Mesendoderm (in vitro differentiated cells): ENCODE data around the gene DYRK1A.

Experiments
- DNase-seq: peaks from one replicate; pipeline ENCODE4 v3.0.0; 2013
- H2AK5ac ChIP-seq: 2 replicates; pipeline ENCODE4 v1.6.1; 2013; ENCODE audit warnings: low read length, inconsistent platforms
- H2BK120ac ChIP-seq: 2 replicates; pipeline ENCODE4 v1.6.1; 2013; ENCODE audit warnings: low read depth, mild to moderate bottlenecking, low read length, moderate library complexity, mixed read lengths
- H2BK15ac ChIP-seq: replicated peaks from 2 replicates; pipeline ENCODE4 v1.6.1; 2013; ENCODE audit warnings: low read depth, mild to moderate bottlenecking, moderate library complexity
- H2BK5ac ChIP-seq: 2 replicates; pipeline ENCODE4 v1.6.1; 2013; ENCODE audit warnings: low read length, inconsistent platforms
- H3K18ac ChIP-seq: 2 replicates; pipeline ENCODE4 v1.6.1; 2013; ENCODE audit warnings: mild to moderate bottlenecking, low read length, mixed read lengths
- H3K23ac ChIP-seq: one replicate; pipeline ENCODE4 v1.6.1; 2013; ENCODE audit warnings: low read length
- H3K27ac ChIP-seq: 2 replicates; pipeline ENCODE4 v1.5.1; 2013; ENCODE audit warnings: low read depth, mild to moderate bottlenecking, inconsistent platforms, low read length, moderate library complexity
- H3K27me3 ChIP-seq: 2 replicates; pipeline ENCODE4 v1.6.1; 2013; ENCODE audit warnings: low read length, control low read depth, mild to moderate bottlenecking, inconsistent platforms; ENCODE audit not compliant: insufficient read depth, poor library complexity
- H3K36me3 ChIP-seq: 2 replicates; pipeline ENCODE4 v1.6.1; 2013; ENCODE audit warnings: low read length, inconsistent platforms; ENCODE audit not compliant: control insufficient read depth, insufficient read depth
- H3K4ac ChIP-seq: one replicate; pipeline ENCODE4 v1.6.1; 2013; ENCODE audit warnings: low read depth, mild to moderate bottlenecking, low read length, moderate library complexity
- H3K4me1 ChIP-seq: 2 replicates; pipeline ENCODE4 v1.6.1; 2013; ENCODE audit warnings: low read depth, low read length, inconsistent platforms; ENCODE audit not compliant: control insufficient read depth
- H3K4me2 ChIP-seq: 2 replicates; pipeline ENCODE4 v1.6.1; 2013; ENCODE audit warnings: low read length
- H3K4me3 ChIP-seq: 2 replicates; pipeline ENCODE4 v1.5.1; 2013; ENCODE audit warnings: mild to moderate bottlenecking, low read length
- H3K56ac ChIP-seq: one replicate; pipeline ENCODE4 v1.6.1; 2013; ENCODE audit warnings: low read length
- H3K79me1 ChIP-seq: 2 replicates; pipeline ENCODE4 v1.6.1; 2013; ENCODE audit warnings: low read length, inconsistent platforms
- H3K79me2 ChIP-seq: 2 replicates; pipeline ENCODE4 v1.6.1; 2013; ENCODE audit warnings: mild to moderate bottlenecking, low read length; ENCODE audit not compliant: control insufficient read depth, insufficient read depth
- H3K9ac ChIP-seq: 2 replicates; pipeline ENCODE4 v1.6.1; 2013; ENCODE audit warnings: low read length, inconsistent platforms
- H4K5ac ChIP-seq: one replicate; pipeline ENCODE4 v1.6.1; 2013; ENCODE audit warnings: low read length
- H4K8ac ChIP-seq: one replicate; pipeline ENCODE4 v1.6.1; 2013; ENCODE audit warnings: low read depth, mild to moderate bottlenecking, control low read depth, low read length, moderate library complexity
- WGBS: extraction: QIAGEN DNeasy Blood & Tissue Kit; methylation state at CpG from one replicate; pipeline ENCODE4 v1.1.7; 2013; ENCODE audit warnings: low lambda C conversion rate, missing lambda C conversion rate; ENCODE audit not compliant: insufficient coverage; ENCODE audit errors: extremely low coverage; 5-methylcytosine and 5-hydroxymethylcytosine counted together

DYRK1A gene

DNA sequence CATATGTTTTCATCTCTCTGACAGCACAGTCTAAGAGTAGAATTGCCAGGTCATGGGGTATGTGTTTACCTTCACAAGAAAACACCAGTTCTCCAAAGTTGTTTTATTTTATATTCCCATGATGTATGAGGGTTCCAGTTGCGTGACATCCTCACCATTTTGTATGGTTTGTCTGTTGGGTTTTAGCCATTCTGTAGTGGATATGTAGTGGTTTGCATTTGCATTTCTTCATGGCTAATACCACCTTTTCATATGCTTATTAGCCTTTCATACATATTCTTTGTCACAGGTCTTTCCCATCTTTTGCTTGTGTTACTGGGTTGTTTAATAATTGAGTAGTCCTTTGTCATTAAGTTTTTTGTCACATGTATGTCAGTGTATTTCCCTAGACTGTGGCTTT is 132.1 kb downstream of the DYRK1A start:
- peaks cover 7% of the 10 kb centered on the region for H3K79me1 ChIP-seq
- peaks cover 4% of the 10 kb centered on the region for H3K79me2 ChIP-seq
- H3K4me3 ChIP-seq: no peak overlapping the region
- H3K9ac ChIP-seq: no peak overlapping the region
- no peak overlapping the region for H3K4ac ChIP-seq
- no peak overlapping the region for H2BK5ac ChIP-seq
- H4K5ac ChIP-seq: no peak overlapping the region
- no peak overlapping the region for H3K18ac ChIP-seq
- no peaks in the 10 kb centered on the region for H3K27me3 ChIP-seq
- no peak overlapping the region for H3K27ac ChIP-seq
- H3K56ac ChIP-seq: no peak overlapping the region
- H4K8ac ChIP-seq: no peak overlapping the region
- no CpG with 5 or more reads among the region's 1 CpG for WGBS
- DNase-seq: no peak
- H3K4me1 ChIP-seq: no peaks in the 10 kb centered on the region
- no peak overlapping the region for H2BK15ac ChIP-seq
- no peak overlapping the region for H3K23ac ChIP-seq
- no peaks in the 10 kb centered on the region for H3K36me3 ChIP-seq
- H2AK5ac ChIP-seq: no peak overlapping the region
- no peak overlapping the region for H2BK120ac ChIP-seq
- H3K4me2 ChIP-seq: no peak overlapping the region

DNA sequence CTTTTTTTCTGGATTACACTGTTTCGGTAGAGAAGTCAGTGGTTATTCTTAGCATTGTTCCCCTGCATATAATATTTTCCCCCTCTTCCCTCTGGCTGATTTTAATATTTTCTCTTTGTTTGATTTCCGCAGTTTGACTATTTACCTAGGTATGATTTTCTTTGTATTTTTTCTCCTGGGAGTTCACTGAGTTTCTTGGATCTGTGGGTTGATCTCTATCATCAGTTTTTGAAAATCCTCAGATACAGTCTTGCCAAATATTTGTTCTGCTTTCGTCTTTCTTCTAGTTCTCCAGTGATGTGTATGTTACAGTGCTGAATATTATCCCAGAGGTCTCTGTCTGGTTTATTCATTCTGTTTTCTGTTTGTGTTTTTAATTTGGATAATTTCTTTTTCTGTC is 136.4 kb downstream of the DYRK1A start:
- no peak overlapping the region for H4K5ac ChIP-seq
- no peak overlapping the region for H2BK5ac ChIP-seq
- no peak overlapping the region for H3K18ac ChIP-seq
- H3K79me2 ChIP-seq: peaks cover 4% of the 10 kb centered on the region
- H3K23ac ChIP-seq: no peak overlapping the region
- no peak overlapping the region for H2BK15ac ChIP-seq
- H3K4me2 ChIP-seq: no peak overlapping the region
- no peak overlapping the region for H2BK120ac ChIP-seq
- H3K9ac ChIP-seq: no peak overlapping the region
- H3K4ac ChIP-seq: no peak overlapping the region
- no peak overlapping the region for H3K27ac ChIP-seq
- no peak overlapping the region for H4K8ac ChIP-seq
- H3K4me3 ChIP-seq: no peak overlapping the region
- no peak overlapping the region for H2AK5ac ChIP-seq
- no CpG with 5 or more reads among the region's 3 CpGs for WGBS
- DNase-seq: no peak
- no peak overlapping the region for H3K56ac ChIP-seq
- no peaks in the 10 kb centered on the region for H3K27me3 ChIP-seq
- peaks cover 2% of the 10 kb centered on the region for H3K36me3 ChIP-seq
- peaks cover 7% of the 10 kb centered on the region for H3K79me1 ChIP-seq
- no peaks in the 10 kb centered on the region for H3K4me1 ChIP-seq

GRCh38 chr21:37503848-37504467 is 137.4 kb downstream of the DYRK1A start:
- no peak overlapping the region for H3K56ac ChIP-seq
- no peak overlapping the region for H3K27ac ChIP-seq
- H3K23ac ChIP-seq: no peak overlapping the region
- no peak overlapping the region for H3K9ac ChIP-seq
- no CpG with 5 or more reads among the region's 5 CpGs for WGBS
- H2AK5ac ChIP-seq: no peak overlapping the region
- no peak overlapping the region for H4K5ac ChIP-seq
- H3K18ac ChIP-seq: no peak overlapping the region
- no peaks in the 10 kb centered on the region for H3K27me3 ChIP-seq
- H3K79me1 ChIP-seq: peaks cover 5% of the 10 kb centered on the region
- H2BK120ac ChIP-seq: no peak overlapping the region
- H2BK15ac ChIP-seq: no peak overlapping the region
- H3K4me2 ChIP-seq: no peak overlapping the region
- no peaks in the 10 kb centered on the region for H3K4me1 ChIP-seq
- peaks cover 4% of the 10 kb centered on the region for H3K79me2 ChIP-seq
- DNase-seq: peak; percentile 25
- H3K4ac ChIP-seq: no peak overlapping the region
- H4K8ac ChIP-seq: no peak overlapping the region
- H3K4me3 ChIP-seq: no peak overlapping the region
- H3K36me3 ChIP-seq: peaks cover 2% of the 10 kb centered on the region
- no peak overlapping the region for H2BK5ac ChIP-seq

GRCh38 chr21:37505963-37506362 is 139.4 kb downstream of the DYRK1A start:
- H3K18ac ChIP-seq: no peak overlapping the region
- WGBS: no CpG with 5 or more reads among the region's 12 CpGs
- H2BK15ac ChIP-seq: no peak overlapping the region
- no peak overlapping the region for H3K4me3 ChIP-seq
- peaks cover 2% of the 10 kb centered on the region for H3K79me2 ChIP-seq
- no peak overlapping the region for H2AK5ac ChIP-seq
- peaks cover 7% of the 10 kb centered on the region for H3K36me3 ChIP-seq
- H3K79me1 ChIP-seq: peaks cover 6% of the 10 kb centered on the region
- no peak overlapping the region for H3K4ac ChIP-seq
- H4K5ac ChIP-seq: no peak overlapping the region
- no peak overlapping the region for H4K8ac ChIP-seq
- no peak overlapping the region for H3K27ac ChIP-seq
- H3K9ac ChIP-seq: no peak overlapping the region
- no peak overlapping the region for H2BK5ac ChIP-seq
- no peak overlapping the region for H3K23ac ChIP-seq
- DNase-seq: no peak
- H3K56ac ChIP-seq: no peak overlapping the region
- no peak overlapping the region for H2BK120ac ChIP-seq
- H3K4me1 ChIP-seq: no peaks in the 10 kb centered on the region
- no peak overlapping the region for H3K4me2 ChIP-seq
- no peaks in the 10 kb centered on the region for H3K27me3 ChIP-seq

GRCh38 chr21:37507716-37508115 is 141.1 kb downstream of the DYRK1A start:
- Histone ChIP-seq H3K79me1 (peaks cover 9% of the 10 kb centered on the region), H3K4me3 (no peak overlapping the region), H4K8ac (no peak overlapping the region), H3K4me2 (no peak overlapping the region), H3K4ac (no peak overlapping the region), H2AK5ac (no peak overlapping the region), H4K5ac (no peak overlapping the region), H3K79me2 (peaks cover 2% of the 10 kb centered on the region), H3K4me1 (no peaks in the 10 kb centered on the region), H2BK120ac (no peak overlapping the region), H2BK5ac (no peak overlapping the region), H3K36me3 (peaks cover 13% of the 10 kb centered on the region), H3K18ac (no peak overlapping the region), H2BK15ac (no peak overlapping the region), H3K27me3 (no peaks in the 10 kb centered on the region), H3K27ac (no peak overlapping the region), H3K9ac (no peak overlapping the region), H3K56ac (no peak overlapping the region), H3K23ac (no peak overlapping the region)
- no CpG with 5 or more reads among the region's 3 CpGs for WGBS
- no peak for DNase-seq

DNA sequence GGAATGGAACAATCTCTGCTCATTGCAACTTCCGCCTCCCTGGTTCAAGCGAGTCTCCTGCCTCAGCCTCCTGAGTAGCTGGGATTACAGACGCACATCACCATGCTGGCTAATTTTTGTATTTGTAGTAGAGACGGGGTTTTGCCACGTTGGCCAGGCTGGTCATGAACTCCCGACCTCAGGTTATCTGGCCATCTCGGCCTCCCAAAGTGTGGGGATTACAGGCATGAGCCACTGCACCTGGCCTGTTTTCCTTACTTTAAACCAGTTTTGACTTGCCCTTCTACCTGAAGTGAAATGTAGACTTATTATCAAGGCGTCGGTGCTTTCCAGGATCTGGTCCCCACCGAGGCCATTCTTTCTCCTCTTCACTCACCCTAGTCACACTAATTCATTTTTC is 141.8 kb downstream of the DYRK1A start:
- no peak overlapping the region for H2BK15ac ChIP-seq
- no peak overlapping the region for H3K4me2 ChIP-seq
- H3K36me3 ChIP-seq: peaks cover 13% of the 10 kb centered on the region

More for the DNA sequence above, 141.8 kb downstream of the DYRK1A start:
- Histone ChIP-seq H3K27ac (no peak overlapping the region), H3K79me1 (peaks cover 9% of the 10 kb centered on the region), H2BK5ac (no peak overlapping the region), H3K23ac (no peak overlapping the region), H3K56ac (no peak overlapping the region), H4K8ac (no peak overlapping the region), H3K4me3 (no peak overlapping the region), H2BK120ac (no peak overlapping the region), H3K79me2 (peaks cover 1% of the 10 kb centered on the region), H2AK5ac (no peak overlapping the region), H4K5ac (no peak overlapping the region), H3K4ac (no peak overlapping the region), H3K9ac (no peak overlapping the region), H3K4me1 (no peaks in the 10 kb centered on the region), H3K18ac (no peak overlapping the region), H3K27me3 (no peaks in the 10 kb centered on the region)
- WGBS: no CpG with 5 or more reads among the region's 10 CpGs
- no peak for DNase-seq
